ENCODE results near the gene TRAP1.

TRAP1 gene

GRCh38 chr16:3713587-3714242 is 3.6 kb downstream of the TRAP1 start:
- DNase-seq (ENCODE audit: low spot score) = no peak

- no peak for DNase-seq (ENCODE audit: low spot score)
Measured at GRCh38 chr16:3712861-3713372, 4.4 kb downstream of the TRAP1 start.

DNA sequence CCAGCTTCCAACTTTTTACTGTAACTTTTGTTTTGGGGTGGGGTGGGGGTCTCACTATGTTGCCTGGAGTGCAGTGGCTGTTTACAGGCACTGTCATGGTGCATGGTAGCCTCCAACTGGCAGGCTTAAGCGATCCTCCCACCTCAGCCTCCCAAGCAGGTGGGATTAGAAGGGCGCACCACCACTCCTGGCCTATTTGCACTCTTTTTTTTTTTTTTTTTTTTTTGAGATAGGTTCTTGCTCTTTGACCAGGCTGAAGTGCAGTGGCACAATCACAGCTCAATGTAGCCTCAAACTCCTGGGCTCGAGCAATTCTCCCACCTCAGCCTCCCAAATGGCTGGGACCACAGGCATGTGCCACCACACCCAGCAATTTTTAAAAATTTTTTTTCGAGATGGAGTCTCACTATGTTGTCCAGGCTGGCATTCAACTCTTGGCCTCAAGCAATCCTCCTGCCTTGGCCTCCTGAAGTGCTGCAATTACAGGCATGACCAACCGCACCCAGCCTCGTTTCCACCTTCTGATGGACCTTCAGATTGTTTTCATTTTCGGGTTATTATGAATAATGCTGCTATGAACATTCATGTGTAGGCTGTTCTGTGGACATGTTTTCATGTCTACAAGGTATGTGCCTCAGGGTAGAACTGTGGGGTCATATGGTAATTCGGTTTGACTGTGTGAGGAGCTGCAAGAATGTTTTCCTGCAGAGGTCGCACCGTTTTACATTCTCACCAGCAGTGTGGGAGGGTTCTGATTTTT is 10.9 kb downstream of the TRAP1 start:
- no peak for DNase-seq (ENCODE audit: low spot score)

- DNase-seq (ENCODE audit: low spot score) = no peak
Measured at GRCh38 chr16:3702082-3702481, 15.2 kb downstream of the TRAP1 start.

DNA sequence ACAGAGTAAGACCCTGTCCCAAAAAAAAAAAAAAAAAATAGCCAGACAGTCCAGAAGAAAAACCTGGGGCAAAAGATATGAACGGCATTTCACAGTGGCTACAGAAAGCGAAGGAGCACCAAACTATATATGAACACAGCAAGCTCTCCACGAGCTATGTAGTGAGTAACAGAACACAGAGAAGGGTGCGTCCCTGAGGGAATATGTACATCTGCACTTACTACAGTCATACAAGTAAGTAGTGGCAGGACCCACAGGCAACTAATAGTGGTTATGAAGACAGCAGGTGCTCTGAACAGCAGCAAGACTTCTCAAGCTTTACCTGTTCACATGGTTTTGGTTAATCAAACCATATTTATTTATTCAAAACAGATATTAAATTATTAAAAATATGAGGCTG is 15.8 kb downstream of the TRAP1 start:
- DNase-seq (ENCODE audit: low spot score) = no peak

DNA sequence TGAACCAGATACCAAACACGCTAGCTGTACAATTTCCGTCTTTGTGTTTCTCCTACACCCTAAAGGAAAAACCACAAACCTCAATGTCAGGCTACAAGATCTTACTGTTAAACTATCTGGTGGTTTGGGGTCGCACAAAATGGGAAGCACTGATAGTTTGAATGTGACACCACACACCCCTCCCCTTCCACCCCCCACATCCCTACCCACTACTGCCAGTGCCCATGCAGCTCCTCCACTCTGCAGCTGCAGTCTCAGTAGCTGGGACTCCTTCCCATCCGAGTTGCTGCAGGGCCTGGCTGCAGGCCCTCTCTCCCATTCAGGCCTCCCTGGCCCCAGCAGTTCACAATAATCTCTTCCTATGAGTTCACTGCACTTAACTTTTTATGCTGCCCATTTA is 18.4 kb downstream of the TRAP1 start:
- no peak for DNase-seq (ENCODE audit: low spot score)

- DNase-seq (ENCODE audit: low spot score) = peak; percentile 32
Measured at GRCh38 chr16:3696425-3697218, 20.7 kb downstream of the TRAP1 start.

- DNase-seq (ENCODE audit: low spot score) = no peak
Measured at GRCh38 chr16:3695610-3696369, 21.5 kb downstream of the TRAP1 start.

DNA sequence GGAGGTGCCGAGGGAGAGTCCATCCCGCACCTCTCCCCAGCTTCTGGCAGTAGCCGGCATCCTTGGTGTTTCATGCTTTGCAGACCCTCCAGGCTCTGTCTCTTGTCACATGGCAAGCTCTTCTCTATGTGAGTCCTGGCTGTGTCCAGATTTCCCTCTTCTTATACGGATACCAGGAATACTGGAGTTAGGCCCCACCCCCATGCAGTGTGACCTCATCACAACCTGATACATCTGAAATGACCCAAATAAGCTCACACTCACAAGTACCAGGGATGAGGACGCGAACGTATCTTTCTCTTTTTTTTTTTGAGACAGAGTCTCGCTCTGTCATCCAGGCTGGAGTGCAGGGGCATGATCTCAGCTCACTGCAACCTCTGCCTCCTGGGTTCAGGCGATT is 23.3 kb downstream of the TRAP1 start:
- no peak for DNase-seq (ENCODE audit: low spot score)

GRCh38 chr16:3691761-3692160 is 25.6 kb downstream of the TRAP1 start:
- DNase-seq (ENCODE audit: low spot score) = no peak

- peak; percentile 55 for DNase-seq (ENCODE audit: low spot score)
Measured at GRCh38 chr16:3690980-3691720, 26.2 kb downstream of the TRAP1 start.

GRCh38 chr16:3690470-3690928 is 26.8 kb downstream of the TRAP1 start:
- peak; percentile 98 for DNase-seq (ENCODE audit: low spot score)

GRCh38 chr16:3689731-3690130 is 27.6 kb downstream of the TRAP1 start:
- no peak for DNase-seq (ENCODE audit: low spot score)

DNA sequence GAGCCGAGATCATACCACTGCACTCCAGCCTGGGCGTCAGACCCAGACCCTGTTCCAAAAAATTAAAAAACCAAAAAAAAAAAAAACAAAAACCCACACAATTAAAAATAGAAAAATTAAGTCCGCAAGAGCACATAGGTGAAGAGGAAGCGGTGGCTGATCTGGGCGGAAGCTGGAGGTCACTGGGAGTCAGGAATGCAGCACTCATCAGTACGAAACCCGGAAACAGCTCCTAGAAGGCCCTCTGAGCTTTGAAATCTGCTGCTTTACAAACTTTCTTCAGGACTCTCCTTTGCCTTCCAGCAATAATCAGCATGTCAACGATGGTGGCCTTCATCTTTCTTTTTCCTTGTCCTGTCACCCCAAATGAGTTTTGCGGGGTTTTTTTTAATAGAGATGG is 29.5 kb downstream of the TRAP1 start:
- no peak for DNase-seq (ENCODE audit: low spot score)

DNA sequence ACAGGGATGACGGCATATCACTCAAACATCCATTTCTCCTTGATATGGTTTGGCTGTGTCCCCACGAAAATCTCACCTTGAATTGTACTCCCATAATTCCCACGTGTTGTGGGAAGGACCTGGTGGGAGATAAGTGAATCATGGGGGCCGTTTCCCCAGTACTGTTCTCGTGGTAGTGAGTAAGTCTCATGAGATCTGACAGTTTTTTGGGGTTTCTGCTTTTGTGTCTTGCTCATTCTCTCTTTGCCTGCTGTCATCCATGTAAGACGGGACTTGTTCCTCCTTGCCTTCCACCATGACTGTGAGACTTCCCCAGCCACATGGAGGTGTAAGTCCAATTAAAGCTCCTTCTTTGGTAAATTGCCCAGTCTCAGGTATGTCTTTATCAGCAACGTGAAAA is 30.3 kb downstream of the TRAP1 start:
- DNase-seq (ENCODE audit: low spot score) = no peak

GRCh38 chr16:3681206-3681605 is 36.1 kb downstream of the TRAP1 start:
- peak; percentile 33 for DNase-seq (ENCODE audit: low spot score)

DNA sequence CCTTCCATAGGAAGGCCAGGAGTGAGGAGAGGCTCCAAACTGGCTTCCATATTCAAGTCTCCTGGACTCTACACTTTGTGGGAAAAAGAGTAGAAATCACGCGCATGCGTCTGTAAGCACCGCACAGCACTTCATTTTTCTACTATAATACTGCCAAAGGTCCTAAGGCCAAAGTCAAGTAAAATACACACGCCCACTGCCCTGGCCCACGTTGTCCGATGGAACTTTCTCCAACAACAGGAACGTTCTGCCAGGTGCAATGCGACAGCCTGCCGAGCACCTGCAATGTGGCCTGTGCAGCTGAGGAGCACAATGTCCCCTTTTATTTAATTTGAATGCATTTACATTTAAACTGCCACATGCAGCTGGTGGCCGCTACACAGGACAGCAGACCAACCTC is 39.3 kb downstream of the TRAP1 start:
- no peak for DNase-seq (ENCODE audit: low spot score)

- no peak for DNase-seq (ENCODE audit: low spot score)
Measured at GRCh38 chr16:3675601-3676130, 41.7 kb downstream of the TRAP1 start.

DNA sequence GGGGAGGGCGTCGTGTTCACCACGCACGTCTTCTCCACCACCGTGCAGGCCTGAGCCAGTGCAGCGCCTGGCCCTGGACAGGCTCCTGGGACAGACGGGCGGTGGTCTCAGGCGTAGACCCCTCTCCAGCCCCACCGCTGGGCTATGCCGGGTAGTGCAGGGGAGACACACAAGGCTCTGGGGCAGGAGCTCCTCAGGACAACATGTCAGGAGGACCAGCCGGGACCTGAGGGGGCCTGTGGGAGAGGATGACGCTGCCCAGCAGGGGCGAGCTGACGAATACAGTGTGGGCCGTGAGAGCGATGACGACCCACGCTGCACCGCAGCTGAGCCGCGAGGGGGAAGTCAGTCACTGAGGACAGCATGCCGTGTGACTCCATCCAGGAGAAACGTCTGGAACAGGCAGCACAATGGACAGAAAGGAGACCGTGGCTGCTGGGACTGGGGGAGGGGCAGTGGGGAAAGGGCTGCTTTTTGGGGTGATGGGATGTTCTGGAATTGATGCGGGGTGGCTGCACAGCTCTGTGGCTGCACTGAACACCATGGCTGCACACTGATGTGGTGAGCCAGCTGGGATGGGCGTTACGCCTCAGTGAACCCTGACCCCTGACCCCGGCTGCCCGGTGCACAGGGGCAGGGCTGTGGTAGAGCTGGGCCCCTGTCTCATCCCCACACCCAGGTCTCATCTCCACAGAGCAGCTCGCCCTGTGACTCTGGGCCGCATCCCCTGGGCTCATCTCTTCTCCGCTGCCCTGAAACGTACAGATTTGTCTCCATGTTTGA is 42.6 kb downstream of the TRAP1 start:
- no peak for DNase-seq (ENCODE audit: low spot score)
